Loucy (cell line): ENCODE data around the gene PCID2.

Source experiments
- CTCF ChIP-seq: fragments of 200-600 bp; sonication (generic); conservative IDR thresholded peaks from 2 replicates; pipeline ENCODE4 v1.5.1; 2014; ENCODE audit warnings: mild to moderate bottlenecking, antibody characterized with exemption, low read length
- EZH2phosphoT487 ChIP-seq: fragments of 200-600 bp; IDR thresholded peaks from 2 replicates; pipeline ENCODE4 v1.6.1; 2018; ENCODE audit warnings: antibody characterized with exemption, mild to moderate bottlenecking, moderate library complexity, borderline replicate concordance

GRCh38 chr13:113129480-113129879 is 79.0 kb downstream of the PCID2 start:
- TF ChIP-seq CTCF (no peak), EZH2phosphoT487 (no peak)
